HG03432 (cell line): Measurements from ENCODE around the gene DDAH1.
A peak's percentile ranks its signal among the peaks of the same experiment; 100 is the strongest.

Experiments
- ATAC-seq: cut with Tn5 transposase; IDR thresholded peaks from one replicate; pipeline ENCODE4 v1.9.1; 2021; ENCODE audit warnings: mild to moderate bottlenecking, moderate library complexity; ENCODE audit not compliant: unreplicated experiment

The DDAH1 gene

GRCh38 chr1:85311818-85312217 lies 153.1 kb downstream of the DDAH1 start:
- ATAC-seq: no peak

- no peak for ATAC-seq
Observed at GRCh38 chr1:85308833-85309350, 156.1 kb downstream of the DDAH1 start.

GRCh38 chr1:85307987-85308832 lies 156.7 kb downstream of the DDAH1 start:
- ATAC-seq: peak; percentile 94

GRCh38 chr1:85306236-85306635 lies 158.7 kb downstream of the DDAH1 start:
- no peak for ATAC-seq

GRCh38 chr1:85303440-85304162 lies 161.4 kb downstream of the DDAH1 start:
- no peak for ATAC-seq

- ATAC-seq: no peak
Observed at GRCh38 chr1:85300140-85300539, 164.8 kb downstream of the DDAH1 start.

- ATAC-seq: peak; percentile 97
Observed at GRCh38 chr1:85297855-85298629, 166.9 kb downstream of the DDAH1 start.

- ATAC-seq: no peak
Observed at GRCh38 chr1:85297538-85297854, 167.5 kb downstream of the DDAH1 start.

GRCh38 chr1:85296980-85297379 lies 168.0 kb downstream of the DDAH1 start:
- no peak for ATAC-seq

GRCh38 chr1:85295654-85296053 lies 169.3 kb downstream of the DDAH1 start:
- ATAC-seq: no peak

GRCh38 chr1:85295006-85295431 lies 169.9 kb downstream of the DDAH1 start:
- ATAC-seq: no peak

GRCh38 chr1:85290826-85291225 lies 174.1 kb downstream of the DDAH1 start:
- ATAC-seq: no peak

- ATAC-seq: no peak
Observed at GRCh38 chr1:85289848-85290335, 175.1 kb downstream of the DDAH1 start.

- ATAC-seq: no peak
Observed at GRCh38 chr1:85289207-85289847, 175.6 kb downstream of the DDAH1 start.

- ATAC-seq: no peak
Observed at GRCh38 chr1:85284202-85284601, 180.8 kb downstream of the DDAH1 start.

- ATAC-seq: no peak
Observed at GRCh38 chr1:85283475-85284199, 181.3 kb downstream of the DDAH1 start.

GRCh38 chr1:85282424-85282823 lies 182.5 kb downstream of the DDAH1 start:
- no peak for ATAC-seq

GRCh38 chr1:85280636-85281035 lies 184.3 kb downstream of the DDAH1 start:
- no peak for ATAC-seq

GRCh38 chr1:85279458-85280080 lies 185.4 kb downstream of the DDAH1 start:
- ATAC-seq: no peak
